T-helper 1 cell treated with Interleukin-12 subunit alpha and Interleukin-12 subunit beta and Interleukin-4 antibody, amounts not matched to agents 30 ng/mL and 1 ng/mL, for 36 hours (primary cell): ENCODE data around the gene ZFYVE21. TPM values are rescaled to one million over a fixed set of nuclear protein-coding genes. Genes with fewer than 3 reads are reported as not detected.

Experiments used
- intact Hi-C: fragments of 100-400 bp; cut with micrococcal nuclease; formaldehyde crosslinking; loops from one replicate; pipeline ENCODE4 v1.15.1; 2024
- total RNA-seq: library from RNA; stranded (reverse); gene quantifications from 2 replicates; pipeline ENCODE4 v1.2.3, GENCODE V29; 2022

Gene ZFYVE21
- total RNA-seq, 1 donor from 2014 or later = 17.4 TPM

DNA sequence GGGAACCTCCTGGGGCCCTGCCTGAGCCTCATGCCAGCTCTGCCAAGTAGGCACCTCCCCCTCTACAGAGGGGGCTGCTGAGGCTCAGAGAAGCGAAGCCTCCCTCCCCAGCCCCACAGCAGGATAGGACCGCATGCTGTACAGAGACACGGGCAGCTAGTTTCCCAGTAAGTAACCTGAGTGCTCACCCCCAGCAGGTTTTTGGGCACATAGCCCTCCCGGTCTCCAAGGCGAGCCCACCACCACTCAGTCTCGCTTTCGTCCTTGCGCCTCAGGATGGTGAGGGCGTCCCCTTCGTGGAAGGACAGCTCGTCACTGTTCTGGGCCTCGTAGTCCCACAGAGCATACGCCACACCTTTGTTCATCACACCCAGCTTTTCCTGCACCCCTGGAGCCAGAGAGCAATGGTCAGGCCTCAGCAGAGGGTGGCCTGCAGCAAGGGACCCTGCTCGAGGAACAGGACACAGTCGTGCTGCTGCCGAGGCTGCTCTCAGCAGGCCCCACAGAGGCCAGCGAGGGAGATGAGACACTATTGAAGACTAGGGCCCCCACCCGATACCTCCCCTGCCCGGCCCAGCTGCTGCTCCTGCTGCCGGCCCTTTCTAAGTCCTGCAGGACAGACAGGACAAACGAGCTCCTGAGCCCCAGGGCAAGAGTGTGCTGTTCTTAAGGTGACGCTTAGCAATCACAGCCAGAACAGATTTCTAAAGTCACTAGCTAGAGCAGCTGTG lies 20.4 kb downstream of the ZFYVE21 start:
- intact Hi-C loops = no loop called here

- intact Hi-C loops = no loop called here
Measured at GRCh38 chr14:103736546-103737431, 21.2 kb downstream of the ZFYVE21 start.

DNA sequence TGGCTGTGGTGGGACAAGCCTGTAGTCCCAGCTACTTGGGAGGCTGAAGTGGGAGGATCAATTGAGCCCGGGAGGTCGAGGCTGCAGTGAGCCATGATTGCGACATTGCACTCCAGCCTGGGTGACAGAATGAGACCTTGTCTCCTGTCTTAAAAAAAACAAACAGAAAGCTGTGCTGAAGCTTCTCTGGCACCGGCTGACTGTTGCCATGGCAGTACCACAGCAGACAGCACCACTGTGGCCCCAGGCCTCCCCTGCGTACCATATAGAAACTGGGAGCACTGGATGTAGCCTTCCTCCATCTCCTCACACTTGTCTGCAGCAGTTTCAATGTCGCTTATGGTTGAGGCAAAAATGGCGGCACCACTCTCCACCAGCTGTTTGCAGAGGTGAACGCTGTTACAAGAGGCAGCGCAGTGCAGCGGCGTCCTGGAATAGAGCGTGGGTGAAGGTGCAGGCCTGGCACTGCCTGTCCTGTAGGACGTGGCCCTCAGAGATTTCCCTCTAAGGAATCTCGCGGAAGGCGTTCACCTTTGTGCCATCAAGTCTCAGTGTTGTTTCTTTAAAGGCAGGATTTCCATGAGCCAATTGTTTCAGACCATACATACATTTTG lies 21.9 kb downstream of the ZFYVE21 start:
- intact Hi-C loops = no loop called here

DNA sequence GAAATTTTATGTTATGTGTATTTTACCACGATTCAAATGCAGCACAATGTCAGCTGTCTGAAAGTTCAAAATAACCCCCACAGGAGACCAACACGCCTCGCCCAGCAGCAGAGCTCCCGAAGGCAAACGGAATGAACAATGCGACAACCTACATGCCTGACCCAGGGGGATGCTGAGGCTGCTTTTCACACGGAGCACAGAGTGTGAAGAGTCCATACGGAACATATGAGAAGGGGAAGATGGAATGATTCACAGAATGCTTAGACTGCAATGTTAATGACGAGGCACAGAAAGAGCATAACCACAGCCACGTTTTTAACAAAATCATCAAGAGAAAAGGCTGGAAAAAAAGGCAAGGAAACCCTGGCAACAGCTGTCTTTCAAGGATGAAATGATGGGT lies 22.6 kb downstream of the ZFYVE21 start:
- intact Hi-C loops = no loop called here

DNA sequence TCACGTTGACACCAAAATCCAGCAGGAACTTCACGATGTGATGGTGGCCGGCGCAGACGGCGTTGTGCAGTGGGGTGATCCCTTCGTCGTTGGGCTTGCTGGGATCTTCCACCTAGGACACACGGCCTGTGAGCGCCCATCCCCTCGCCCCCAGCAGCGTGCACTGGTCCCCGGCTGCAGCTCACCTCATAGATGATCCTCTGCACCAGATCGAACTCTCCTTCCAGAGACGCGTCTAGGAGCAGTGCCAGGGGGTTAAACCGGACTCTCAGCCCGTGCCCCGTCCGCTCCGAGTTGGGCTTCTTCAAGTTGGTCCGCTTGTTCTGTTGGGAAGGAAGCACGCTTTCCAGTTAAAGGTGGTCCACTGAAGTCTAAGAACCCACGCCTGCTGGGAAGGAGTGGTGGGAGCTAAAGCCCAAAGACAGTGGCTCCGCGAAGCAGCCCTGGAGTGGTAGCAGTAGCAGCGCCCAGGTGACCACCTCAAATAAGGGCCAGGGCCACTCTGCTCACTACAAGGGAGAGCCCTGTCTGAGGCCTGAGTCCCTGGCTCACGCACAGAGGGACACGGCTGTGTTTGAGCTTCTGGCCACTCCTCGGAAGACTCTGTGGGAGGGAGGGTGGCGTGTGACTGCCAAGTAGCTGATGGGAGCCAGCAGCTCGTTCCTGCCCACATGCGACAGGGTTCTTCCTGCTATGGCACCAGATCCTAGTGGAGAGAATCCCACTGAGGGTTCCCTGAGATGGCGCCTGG lies 23.3 kb downstream of the ZFYVE21 start:
- intact Hi-C loops = no loop called here

DNA sequence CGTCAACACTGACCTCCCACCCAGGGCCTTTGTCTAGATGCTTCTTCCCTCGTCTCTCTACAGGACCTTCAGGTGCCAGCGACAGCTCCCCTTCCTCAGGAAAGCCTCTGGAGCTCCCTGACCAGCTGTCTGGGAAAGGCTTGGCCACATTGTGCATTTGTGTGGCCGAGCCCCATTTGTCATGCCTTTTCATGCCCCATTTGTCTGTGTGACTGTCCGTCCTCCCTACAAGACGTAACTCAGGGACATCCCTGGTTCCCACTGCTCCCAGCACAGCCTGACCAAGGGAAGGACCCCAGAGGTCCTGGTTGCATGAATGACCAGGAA lies 23.8 kb downstream of the ZFYVE21 start:
- intact Hi-C loops = no loop called here

DNA sequence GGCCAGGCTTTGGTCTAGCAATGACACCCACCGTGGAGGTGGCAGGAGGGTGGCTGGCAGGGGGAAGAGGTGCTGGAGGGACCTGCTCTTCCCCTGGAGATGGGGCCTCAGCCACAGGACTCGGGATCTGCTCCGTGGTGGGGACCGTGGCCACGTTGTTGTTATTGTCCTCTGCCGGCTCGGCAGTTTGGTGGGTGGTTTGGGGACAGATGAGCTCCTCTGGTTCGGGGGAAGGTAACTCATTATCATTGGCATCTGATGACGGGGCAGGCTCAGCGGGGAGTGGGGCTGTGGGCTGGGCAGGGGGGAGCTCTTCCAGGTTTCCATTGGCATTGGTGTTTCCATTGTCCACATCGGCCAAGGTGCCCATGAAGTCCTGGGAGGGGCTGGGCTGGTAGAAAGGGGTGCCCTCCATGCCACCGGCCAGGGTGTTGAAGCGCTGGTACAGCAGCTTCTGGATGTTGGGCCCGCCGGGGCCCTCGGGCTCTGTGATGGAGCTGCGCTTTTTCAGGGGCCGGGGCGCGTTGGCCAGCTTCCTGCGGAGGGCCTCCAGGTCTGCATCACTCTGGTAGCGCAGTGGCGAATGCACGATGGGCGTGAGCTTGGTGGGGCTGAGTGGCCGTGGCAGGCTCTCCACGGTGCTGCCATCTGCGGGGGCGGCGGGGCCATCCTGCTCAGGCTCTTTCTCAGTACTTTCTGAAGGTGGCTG lies 24.3 kb downstream of the ZFYVE21 start:
- intact Hi-C loops = no loop called here

GRCh38 chr14:103740991-103741689 lies 25.5 kb downstream of the ZFYVE21 start:
- intact Hi-C loops = no loop called here

GRCh38 chr14:103741876-103742275 lies 26.3 kb downstream of the ZFYVE21 start:
- intact Hi-C loops = no loop called here

DNA sequence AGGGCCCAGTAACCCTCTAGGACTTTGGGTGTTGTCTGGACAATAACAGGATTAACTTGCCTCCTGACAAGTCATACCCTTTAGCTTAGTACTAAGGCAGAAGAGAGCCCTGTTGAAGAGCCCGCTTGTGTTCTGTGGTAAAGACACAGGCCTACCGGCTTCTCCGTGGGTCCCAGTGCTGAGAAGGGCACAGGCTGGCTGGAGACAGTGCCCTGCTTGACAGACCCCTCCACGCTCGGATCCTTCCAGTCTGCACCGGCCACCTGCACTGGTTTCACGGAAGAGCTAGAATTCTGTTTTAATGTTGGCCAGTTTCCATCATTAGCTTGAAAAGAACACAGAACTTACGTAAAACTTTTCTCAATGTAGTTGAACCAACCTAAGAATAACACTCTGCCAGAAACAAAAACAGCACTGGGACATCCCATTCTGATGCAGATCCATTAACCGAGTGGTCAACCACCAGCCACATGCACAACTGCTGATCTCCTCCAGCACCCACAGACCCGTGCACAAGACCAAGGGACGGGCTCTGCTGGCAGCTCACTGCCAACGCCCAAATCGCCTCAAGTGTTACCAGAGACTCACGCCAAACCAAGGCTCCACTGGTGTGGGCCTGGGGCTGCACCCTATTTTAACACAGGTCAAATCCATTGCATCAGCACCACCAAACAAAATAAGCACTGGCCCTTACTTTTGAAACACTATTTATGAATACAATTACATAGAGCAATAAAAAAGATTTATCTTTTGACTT lies 27.1 kb downstream of the ZFYVE21 start:
- intact Hi-C loops = no loop called here

DNA sequence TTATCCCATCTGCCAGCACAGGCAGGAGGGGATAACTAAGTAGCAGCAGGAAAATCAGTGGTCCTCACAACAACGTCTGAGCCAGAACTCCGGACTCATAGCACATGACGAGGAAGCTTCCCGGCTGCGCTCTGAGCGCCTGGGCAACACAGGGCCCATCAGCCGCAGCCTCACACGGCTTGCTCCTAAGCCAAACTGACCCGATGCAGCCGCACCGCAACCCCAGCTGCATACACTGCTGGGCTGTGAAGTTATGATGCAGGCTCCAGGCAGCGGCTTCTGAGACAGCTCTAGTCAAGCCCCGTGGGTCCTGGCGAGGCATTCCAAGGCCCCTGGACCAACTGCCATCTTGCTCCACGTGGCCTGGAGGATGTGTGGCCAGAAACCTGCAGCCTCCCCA lies 28.1 kb downstream of the ZFYVE21 start:
- intact Hi-C loops = no loop called here

- intact Hi-C loops = no loop called here
Measured at GRCh38 chr14:103744621-103745395, 29.2 kb downstream of the ZFYVE21 start.

DNA sequence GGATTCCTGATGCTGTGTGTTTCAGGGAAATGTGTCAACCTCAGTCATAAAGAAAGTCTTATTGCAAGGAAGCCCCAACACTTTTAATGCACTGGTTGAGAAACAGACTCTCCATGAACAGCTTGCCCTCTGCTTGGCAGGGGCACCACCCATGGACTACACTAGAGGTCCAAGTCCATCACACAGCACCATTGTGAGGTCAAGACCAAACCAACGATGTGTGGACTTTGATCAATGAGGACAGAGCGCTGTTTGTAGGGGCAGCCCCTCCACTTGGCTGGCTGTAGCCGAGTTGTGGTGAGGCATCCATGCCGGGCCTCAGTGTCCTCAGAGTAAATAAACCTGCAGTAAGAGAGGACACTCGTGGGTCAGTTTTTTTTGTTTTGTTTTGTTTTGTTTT lies 29.8 kb downstream of the ZFYVE21 start:
- intact Hi-C loops = no loop called here

- intact Hi-C loops = no loop called here
Measured at GRCh38 chr14:103746701-103747100, 31.1 kb downstream of the ZFYVE21 start.

- intact Hi-C loops = no loop called here
Measured at GRCh38 chr14:103748534-103748857, 32.9 kb downstream of the ZFYVE21 start.

DNA sequence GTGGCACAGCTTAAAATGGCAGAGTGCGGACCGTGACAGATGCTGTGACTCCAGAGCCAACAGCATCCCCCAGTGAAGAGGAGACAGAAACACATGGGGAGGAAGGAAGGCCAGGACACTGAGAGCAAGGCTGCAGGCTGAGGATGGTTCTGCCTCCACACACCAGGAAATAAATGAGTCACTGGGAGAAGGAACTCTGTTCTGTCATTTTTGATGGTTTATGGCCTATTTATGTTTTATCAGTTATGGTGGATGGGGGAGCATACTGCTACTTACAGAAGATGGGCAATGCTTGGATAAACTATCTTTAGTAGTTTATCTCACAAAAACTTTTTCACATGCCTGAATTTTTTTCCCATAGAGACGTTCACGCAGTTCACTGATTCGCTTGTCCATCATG lies 33.8 kb downstream of the ZFYVE21 start:
- intact Hi-C loops = no loop called here

DNA sequence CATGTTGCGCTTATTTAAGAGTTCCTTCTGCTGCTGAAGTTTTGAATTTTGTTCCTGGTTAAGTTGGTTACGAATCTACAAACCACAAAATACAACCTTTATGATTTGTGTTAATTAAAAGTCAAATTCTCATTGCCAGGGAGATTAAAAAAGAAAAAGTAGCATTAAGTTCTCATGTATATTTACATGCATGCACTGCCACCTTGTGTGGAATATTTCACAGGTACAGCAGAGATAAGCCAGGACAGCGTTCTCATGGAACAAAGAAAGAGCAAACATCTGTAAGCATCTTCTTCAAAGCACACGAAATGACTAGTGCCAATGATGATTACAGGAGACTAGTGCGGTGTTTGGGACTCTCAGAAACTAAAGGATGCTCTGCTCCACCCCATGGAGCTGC lies 34.2 kb downstream of the ZFYVE21 start:
- intact Hi-C loops = no loop called here

DNA sequence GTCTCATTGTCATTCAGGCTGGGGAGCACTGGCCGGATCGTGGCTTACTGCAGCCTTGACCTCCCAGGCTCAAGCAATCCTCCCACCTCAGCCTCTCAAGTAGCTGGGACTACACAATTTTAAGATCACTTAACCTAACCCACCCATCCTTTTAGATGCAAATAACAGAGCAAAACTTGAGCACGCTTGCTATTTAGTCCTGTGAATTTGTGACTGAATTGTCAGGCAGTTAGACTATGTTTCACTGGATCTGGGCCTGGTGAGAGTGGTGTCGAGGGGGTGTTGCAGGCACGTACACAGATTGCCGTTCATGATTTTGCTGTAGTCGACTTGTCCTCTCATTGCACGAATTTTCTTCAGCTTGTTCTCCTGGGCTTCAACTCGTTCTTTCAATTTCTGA lies 38.2 kb downstream of the ZFYVE21 start:
- intact Hi-C loops = no loop called here

- intact Hi-C loops = no loop called here
Measured at GRCh38 chr14:103755060-103755459, 39.5 kb downstream of the ZFYVE21 start.
